OCI-LY1 (cell line): ENCODE data around the gene DLX6.

Experiments used
- H2AFZ ChIP-seq: fragments of 200-600 bp; sonication (generic), shearing (Covaris generic); 2 replicates; pipeline ENCODE4 v1.6.0; 2014; ENCODE audit warnings: antibody characterized with exemption, mild to moderate bottlenecking, low read length
- H3F3A ChIP-seq: fragments of 200-600 bp; sonication (generic), shearing (Covaris generic); 2 replicates; pipeline ENCODE4 v1.6.0; 2014; ENCODE audit warnings: mild to moderate bottlenecking, antibody characterized with exemption, low read length, moderate library complexity; ENCODE audit not compliant: insufficient read depth
- H3K27ac ChIP-seq: fragments of 200-600 bp; sonication (generic); 2 replicates; pipeline ENCODE4 v1.5.1; 2014; ENCODE audit warnings: low read length, mixed run types, mild to moderate bottlenecking, low read depth; ENCODE audit not compliant: poor library complexity, severe bottlenecking
- H3K27me3 ChIP-seq: fragments of 200-600 bp; sonication (generic); 2 replicates; pipeline ENCODE4 v1.6.0; 2014; ENCODE audit warnings: antibody characterized with exemption, mild to moderate bottlenecking, low read length, moderate library complexity; ENCODE audit not compliant: insufficient read depth
- H3K36me3 ChIP-seq: fragments of 200-600 bp; sonication (generic); 2 replicates; pipeline ENCODE4 v1.6.1; 2014; ENCODE audit warnings: mild to moderate bottlenecking, antibody characterized with exemption, low read length, moderate library complexity, mixed read lengths; ENCODE audit not compliant: insufficient read depth
- H3K4me1 ChIP-seq: fragments of 200-600 bp; sonication (generic); 2 replicates; pipeline ENCODE4 v1.5.1; 2014; ENCODE audit warnings: mild to moderate bottlenecking, low read length, moderate library complexity; ENCODE audit not compliant: insufficient read depth, severe bottlenecking
- H3K4me2 ChIP-seq: fragments of 200-600 bp; sonication (generic), shearing (Covaris generic); 2 replicates; pipeline ENCODE4 v1.6.1; 2014; ENCODE audit warnings: low read length
- H3K4me3 ChIP-seq: fragments of 200-600 bp; sonication (generic); 2 replicates; pipeline ENCODE4 v1.5.1; 2014; ENCODE audit warnings: low read length, low read depth, mild to moderate bottlenecking, mixed read lengths; ENCODE audit not compliant: poor library complexity, severe bottlenecking
- H3K79me2 ChIP-seq: fragments of 200-600 bp; shearing (Covaris generic); 2 replicates; pipeline ENCODE4 v1.6.1; 2016; ENCODE audit warnings: mixed run types, low read length, mixed read lengths; ENCODE audit not compliant: insufficient read depth
- H3K9ac ChIP-seq: fragments of 200-600 bp; sonication (generic), shearing (Covaris generic); 2 replicates; pipeline ENCODE4 v1.6.1; 2014; ENCODE audit warnings: mild to moderate bottlenecking, low read length, mixed read lengths
- H3K9me2 ChIP-seq: fragments of 200-600 bp; sonication (generic), shearing (Covaris generic); 2 replicates; pipeline ENCODE4 v1.6.1; 2014; ENCODE audit warnings: low read depth, mild to moderate bottlenecking, low read length, mixed read lengths
- H3K9me3 ChIP-seq: fragments of 200-600 bp; shearing (Covaris generic); 2 replicates; pipeline ENCODE4 v1.6.1; 2014; ENCODE audit warnings: low read length, mixed read lengths
- H4K20me1 ChIP-seq: fragments of 200-600 bp; sonication (generic), shearing (Covaris generic); 2 replicates; pipeline ENCODE4 v1.6.0; 2016; ENCODE audit warnings: mild to moderate bottlenecking, low read length; ENCODE audit not compliant: insufficient read depth
- EZH2 ChIP-seq: fragments of 200-600 bp; sonication (generic), shearing (Covaris generic); IDR thresholded peaks from 2 replicates; pipeline ENCODE4 v1.8.0; 2017; ENCODE audit warnings: borderline replicate concordance, mixed run types, mild to moderate bottlenecking, antibody characterized with exemption, low read length, moderate library complexity, mixed read lengths
- TF ChIP-seq, protein P1 (sequence below): fragments of 200-600 bp; sonication (generic), shearing (Covaris generic); IDR thresholded peaks from 2 replicates; pipeline ENCODE4 v1.5.1; 2017; ENCODE audit warnings: mild to moderate bottlenecking, antibody characterized with exemption, low read length, moderate library complexity, mixed read lengths

The DLX6 gene

DNA sequence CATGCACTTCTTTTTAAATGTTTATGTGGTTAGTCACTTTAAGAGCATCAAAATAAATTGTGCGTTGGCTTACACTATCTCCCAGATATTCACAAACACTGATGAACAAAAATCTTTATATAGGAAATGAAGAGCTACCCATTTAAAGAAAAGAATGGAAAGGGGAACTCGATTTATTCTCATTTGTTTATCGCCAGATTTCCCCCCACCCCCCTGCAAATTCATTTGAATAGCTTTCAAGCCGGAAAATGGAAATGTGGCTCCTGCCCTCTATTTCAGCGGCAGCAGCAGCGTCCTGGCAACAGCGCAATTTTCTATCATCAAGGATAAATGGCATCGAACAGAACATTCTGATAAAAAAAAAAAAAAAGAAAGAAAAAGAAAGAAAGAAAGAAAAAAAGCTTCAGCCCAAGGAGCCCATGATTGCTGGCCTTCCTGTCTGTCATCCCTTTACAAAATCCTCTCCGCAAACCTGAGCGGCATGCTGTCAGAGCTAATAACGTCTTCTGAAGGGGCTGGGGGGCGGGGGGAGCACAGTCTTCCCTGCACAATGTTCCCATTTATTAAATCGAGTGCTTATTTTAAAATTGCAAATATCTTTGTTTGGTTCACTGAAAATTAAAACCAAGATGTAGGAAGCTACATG lies 13.7 kb upstream of the DLX6 start:
- Histone ChIP-seq H3K27me3 (peaks cover 6% of the 10 kb centered on the region; the same call in 1 of the 2 replicates), H3K36me3 (no peaks in the 10 kb centered on the region), H3K4me2 (no peak overlapping the region)

DNA sequence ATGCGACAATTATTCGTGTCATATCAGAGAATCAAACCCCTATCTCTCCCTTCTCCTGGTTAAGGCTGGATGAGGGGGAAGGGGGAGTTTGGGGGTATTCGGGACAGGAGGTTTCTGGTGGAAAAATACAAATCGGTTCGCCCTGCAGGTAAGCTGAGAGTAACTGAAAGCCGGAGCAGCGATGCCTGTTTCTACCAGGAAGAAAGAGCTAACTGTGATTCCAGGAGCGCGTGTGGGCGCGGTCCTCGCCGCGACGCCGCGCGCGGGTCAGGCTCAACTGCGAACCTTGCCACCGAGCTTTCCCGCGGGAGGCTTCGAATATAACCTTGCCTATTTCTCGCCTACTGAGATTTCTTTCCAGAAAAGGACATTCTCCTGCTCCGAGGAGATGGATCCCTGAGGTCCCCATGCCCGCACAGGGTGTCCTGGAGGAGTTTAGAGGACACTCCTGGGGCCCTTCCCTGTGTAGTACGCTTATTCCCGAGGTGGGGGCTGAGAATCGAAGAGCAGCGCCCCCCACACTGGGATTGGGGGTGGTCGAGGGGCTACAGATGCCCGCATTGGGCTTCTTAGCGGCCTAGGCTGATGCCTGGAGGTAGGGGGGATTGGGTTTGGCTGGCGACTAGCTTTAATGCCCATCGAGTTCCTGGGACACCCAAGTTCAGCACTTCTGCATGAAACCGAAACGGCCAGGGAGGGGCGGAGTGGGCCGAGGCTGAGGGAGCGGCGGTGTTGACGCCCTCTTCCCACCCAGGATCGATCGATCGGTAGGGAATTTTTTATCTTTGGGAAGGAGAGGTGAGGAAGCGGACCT lies 13.0 kb upstream of the DLX6 start:
- Histone ChIP-seq H3K4me1 (no peaks in the 10 kb centered on the region), H3K79me2 (no peaks in the 10 kb centered on the region), H3K9me3 (no peaks in the 10 kb centered on the region), H3K4me2 (no peak overlapping the region), H3F3A (no peaks in the 10 kb centered on the region), H3K9me2 (no peaks in the 10 kb centered on the region), H3K9ac (no peak overlapping the region), H3K27me3 (peaks cover 6% of the 10 kb centered on the region; the same call in 1 of the 2 replicates), H3K27ac (no peak overlapping the region), H2AFZ (no peak overlapping the region), H3K4me3 (no peak overlapping the region), H3K36me3 (no peaks in the 10 kb centered on the region), H4K20me1 (no peaks in the 10 kb centered on the region)
- TF ChIP-seq, protein P1, sequence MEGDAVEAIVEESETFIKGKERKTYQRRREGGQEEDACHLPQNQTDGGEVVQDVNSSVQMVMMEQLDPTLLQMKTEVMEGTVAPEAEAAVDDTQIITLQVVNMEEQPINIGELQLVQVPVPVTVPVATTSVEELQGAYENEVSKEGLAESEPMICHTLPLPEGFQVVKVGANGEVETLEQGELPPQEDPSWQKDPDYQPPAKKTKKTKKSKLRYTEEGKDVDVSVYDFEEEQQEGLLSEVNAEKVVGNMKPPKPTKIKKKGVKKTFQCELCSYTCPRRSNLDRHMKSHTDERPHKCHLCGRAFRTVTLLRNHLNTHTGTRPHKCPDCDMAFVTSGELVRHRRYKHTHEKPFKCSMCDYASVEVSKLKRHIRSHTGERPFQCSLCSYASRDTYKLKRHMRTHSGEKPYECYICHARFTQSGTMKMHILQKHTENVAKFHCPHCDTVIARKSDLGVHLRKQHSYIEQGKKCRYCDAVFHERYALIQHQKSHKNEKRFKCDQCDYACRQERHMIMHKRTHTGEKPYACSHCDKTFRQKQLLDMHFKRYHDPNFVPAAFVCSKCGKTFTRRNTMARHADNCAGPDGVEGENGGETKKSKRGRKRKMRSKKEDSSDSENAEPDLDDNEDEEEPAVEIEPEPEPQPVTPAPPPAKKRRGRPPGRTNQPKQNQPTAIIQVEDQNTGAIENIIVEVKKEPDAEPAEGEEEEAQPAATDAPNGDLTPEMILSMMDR, result no peak
- no peak for TF ChIP-seq EZH2

More for the DNA sequence above, 13.7 kb upstream of the DLX6 start:
- no peaks in the 10 kb centered on the region for H3K9me2 ChIP-seq
- no peaks in the 10 kb centered on the region for H3K4me1 ChIP-seq
- no peaks in the 10 kb centered on the region for H3K9me3 ChIP-seq
- no peak overlapping the region for H3K9ac ChIP-seq
- no peaks in the 10 kb centered on the region for H4K20me1 ChIP-seq
- H3F3A ChIP-seq, result no peaks in the 10 kb centered on the region
- no peak for TF ChIP-seq EZH2
- TF ChIP-seq, protein P1, result no peak
- H3K27ac ChIP-seq, result no peak overlapping the region
- no peak overlapping the region for H2AFZ ChIP-seq
- H3K79me2 ChIP-seq, result no peaks in the 10 kb centered on the region
- no peak overlapping the region for H3K4me3 ChIP-seq

DNA sequence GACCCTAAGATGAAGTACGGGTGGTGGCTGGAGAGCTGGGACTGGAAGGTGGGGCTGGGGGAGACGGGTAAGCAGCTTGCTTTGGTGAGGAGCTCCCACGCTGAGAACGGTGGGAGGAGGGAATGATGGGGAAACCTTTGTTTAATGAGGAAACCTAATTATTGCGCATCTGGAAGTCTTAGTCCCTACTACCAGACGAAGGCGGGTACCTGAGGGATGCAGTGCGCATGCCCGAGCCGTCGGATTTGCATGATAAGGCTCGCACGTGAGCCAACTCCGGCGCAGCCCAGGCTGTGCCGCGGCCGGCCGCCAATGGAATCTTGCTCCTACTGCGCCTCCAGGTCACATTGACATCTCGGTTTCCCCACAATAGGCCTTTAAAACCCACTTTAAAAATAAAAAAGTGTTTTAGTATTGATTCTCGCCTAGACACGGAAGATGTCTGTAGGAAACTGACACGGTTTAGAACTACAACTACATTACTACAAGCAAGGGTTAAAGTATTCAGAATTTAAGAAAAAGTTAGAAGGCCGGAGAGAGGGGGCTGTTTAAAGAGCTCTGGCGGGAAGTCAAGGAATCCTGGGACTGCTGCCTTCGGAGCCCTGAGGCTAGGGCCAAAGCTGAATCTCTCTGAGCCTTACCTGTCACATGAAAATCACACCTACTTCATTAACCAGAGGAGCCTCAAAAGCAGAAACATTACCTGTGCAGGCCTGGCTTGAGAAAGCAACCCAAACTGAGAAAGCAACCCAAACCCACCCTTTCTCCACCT lies 12.1 kb upstream of the DLX6 start:
- Histone ChIP-seq H3K9ac (no peak overlapping the region), H3K36me3 (no peaks in the 10 kb centered on the region), H3K27ac (no peak overlapping the region), H2AFZ (no peak overlapping the region), H3K27me3 (peaks cover 12% of the 10 kb centered on the region; the same call in 1 of the 2 replicates), H3K4me3 (no peak overlapping the region), H3K9me3 (no peaks in the 10 kb centered on the region), H4K20me1 (no peaks in the 10 kb centered on the region), H3K4me1 (no peaks in the 10 kb centered on the region), H3F3A (no peaks in the 10 kb centered on the region), H3K4me2 (no peak overlapping the region), H3K9me2 (no peaks in the 10 kb centered on the region), H3K79me2 (no peaks in the 10 kb centered on the region)
- no peak for TF ChIP-seq EZH2
- TF ChIP-seq, protein P1, result no peak
